Mononuclear cell (primary cell): Measurements from ENCODE around the gene FOXD4L1. TPM values are rescaled to one million over a fixed set of nuclear protein-coding genes. Genes with fewer than 3 reads are reported as not detected.
"Not testable (repeated sequence)": the region's sequence is repeated elsewhere in the genome, so short reads cannot be mapped to it uniquely, and the experiment has no call there.

Source experiments
- H3K27me3 ChIP-seq: 2 replicates; pipeline ENCODE4 v1.6.0; 2011; ENCODE audit warnings: low read length, control low read depth; ENCODE audit not compliant: insufficient read depth
- H3K4me1 ChIP-seq: 2 replicates; pipeline ENCODE4 v1.5.1; 2011; ENCODE audit warnings: mild to moderate bottlenecking, low read length, control low read depth; ENCODE audit not compliant: insufficient read depth
- H3K4me3 ChIP-seq: 2 replicates; pipeline ENCODE4 v1.5.1; 2011; ENCODE audit warnings: mild to moderate bottlenecking, low read length, moderate library complexity
- H3K9me3 ChIP-seq: 2 replicates; pipeline ENCODE4 v1.5.1; 2011; ENCODE audit warnings: low read depth, mild to moderate bottlenecking, control low read depth, low read length
- total RNA-seq: library from RNA; depleted of rRNA; stranded (reverse); fragments of >200 nt; gene quantifications from one replicate; pipeline ENCODE4 v1.2.3, GENCODE V29; 2012

FOXD4L1 gene
- total RNA-seq: 0.10 TPM

- peaks cover 13% of the 10 kb centered on the region for H3K4me1 ChIP-seq
- not testable (repeated sequence) for H3K9me3 ChIP-seq, H3K4me3 ChIP-seq
- H3K27me3 ChIP-seq: peaks cover 11% of the 10 kb centered on the region
Observed at GRCh38 chr2:113498365-113498764, at the start of gene FOXD4L1. Gene FOXD4L1, plus strand, starts transcription at chr2:113498665. Its CDS starts 592 bp downstream, at chr2:113499257.

DNA sequence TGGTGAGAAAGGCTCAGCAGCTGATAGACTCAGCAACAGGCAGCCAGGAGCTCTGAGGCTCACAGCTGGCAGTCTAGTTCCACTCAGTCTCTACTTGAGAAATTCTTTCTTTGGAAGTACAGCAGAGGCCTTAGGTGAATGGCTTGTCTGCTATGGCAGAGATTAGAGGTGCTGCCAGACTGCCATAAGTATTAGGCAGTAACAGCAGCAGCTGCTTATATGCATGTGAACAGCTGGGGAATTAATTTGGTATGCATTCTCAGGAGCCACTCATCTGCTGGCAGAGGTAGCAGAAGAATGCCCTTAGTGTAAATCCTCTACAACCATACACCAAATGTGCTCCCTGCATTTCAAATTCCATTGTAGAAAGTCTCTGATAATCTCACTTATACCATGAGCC is 32.7 kb upstream of the FOXD4L1 start:
- not testable (repeated sequence) for H3K4me3 ChIP-seq, H3K27me3 ChIP-seq, H3K4me1 ChIP-seq, H3K9me3 ChIP-seq

- not testable (repeated sequence) for H3K4me3 ChIP-seq, H3K9me3 ChIP-seq, H3K4me1 ChIP-seq, H3K27me3 ChIP-seq
Observed at GRCh38 chr2:113476688-113477368, 21.6 kb upstream of the FOXD4L1 start.

- not testable (repeated sequence) for H3K4me3 ChIP-seq, H3K9me3 ChIP-seq, H3K27me3 ChIP-seq, H3K4me1 ChIP-seq
Observed at GRCh38 chr2:113496527-113496926, 1.9 kb upstream of the FOXD4L1 start.

DNA sequence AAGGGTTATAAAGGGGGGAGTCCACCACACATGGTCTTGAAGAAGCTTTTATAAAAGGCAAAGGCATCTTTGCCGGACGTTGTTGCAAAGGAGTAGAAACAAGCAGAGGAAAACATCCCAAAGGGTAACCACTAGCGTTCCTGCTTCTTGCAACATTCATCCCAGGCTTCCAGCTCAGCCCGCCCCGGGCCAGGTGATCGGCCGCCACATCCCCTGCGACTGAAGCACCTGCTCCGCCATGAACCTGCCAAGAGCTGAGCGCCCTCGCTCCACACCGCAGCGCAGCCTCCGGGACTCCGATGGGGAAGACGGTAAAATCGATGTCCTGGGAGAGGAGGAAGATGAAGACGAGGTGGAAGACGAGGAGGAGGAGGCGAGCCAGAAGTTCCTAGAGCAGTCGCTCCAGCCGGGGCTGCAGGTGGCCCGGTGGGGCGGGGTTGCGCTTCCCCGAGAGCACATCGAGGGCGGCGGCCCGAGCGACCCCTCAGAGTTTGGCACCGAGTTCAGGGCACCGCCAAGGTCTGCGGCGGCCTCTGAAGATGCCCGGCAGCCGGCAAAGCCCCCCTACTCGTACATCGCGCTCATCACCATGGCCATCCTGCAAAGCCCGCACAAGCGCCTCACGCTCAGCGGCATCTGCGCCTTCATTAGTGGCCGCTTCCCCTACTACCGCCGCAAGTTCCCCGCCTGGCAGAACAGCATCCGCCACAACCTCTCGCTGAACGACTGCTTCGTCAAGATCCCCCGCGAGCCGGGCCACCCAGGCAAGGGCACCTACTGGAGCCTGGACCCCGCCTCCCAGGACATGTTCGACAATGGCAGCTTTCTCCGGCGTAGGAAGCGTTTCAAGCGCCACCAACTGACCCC is 787 bp downstream of the FOXD4L1 start:
- Histone ChIP-seq H3K27me3 (peaks cover 16% of the 10 kb centered on the region), H3K4me1 (peaks cover 20% of the 10 kb centered on the region)
- not testable (repeated sequence) for H3K4me3 ChIP-seq, H3K9me3 ChIP-seq

- H3K9me3 ChIP-seq, H3K4me3 ChIP-seq: not testable (repeated sequence)
- Histone ChIP-seq H3K27me3 (peaks cover 19% of the 10 kb centered on the region), H3K4me1 (peaks cover 20% of the 10 kb centered on the region)
Observed at GRCh38 chr2:113499886-113500722, 1.6 kb downstream of the FOXD4L1 start.

DNA sequence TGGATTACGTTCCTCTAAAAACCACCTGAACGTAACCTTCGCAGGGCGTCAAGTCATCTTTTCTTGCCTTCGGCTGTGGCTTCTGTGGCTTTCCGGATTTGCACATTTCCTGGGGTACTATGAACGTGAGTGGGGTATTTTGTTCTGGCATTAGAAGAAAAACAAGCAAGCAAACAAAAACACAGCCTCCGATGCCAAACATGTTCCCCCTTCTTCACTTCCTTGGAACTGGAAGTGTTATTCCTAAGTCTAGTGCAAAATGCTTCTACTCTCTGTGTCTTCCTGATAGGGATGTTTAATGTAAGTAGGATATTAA is 2.2 kb downstream of the FOXD4L1 start:
- H3K4me3 ChIP-seq, H3K9me3 ChIP-seq: not testable (repeated sequence)
- H3K27me3 ChIP-seq: peaks cover 21% of the 10 kb centered on the region
- H3K4me1 ChIP-seq: peaks cover 20% of the 10 kb centered on the region

- H3K9me3 ChIP-seq: not testable (repeated sequence)
- peaks cover 24% of the 10 kb centered on the region for H3K27me3 ChIP-seq
- H3K4me1 ChIP-seq: peaks cover 20% of the 10 kb centered on the region
- peak overlapping the region; percentile 18 for H3K4me3 ChIP-seq
Observed at GRCh38 chr2:113502216-113503093, 4.0 kb downstream of the FOXD4L1 start.

GRCh38 chr2:113503094-113504042 is 4.9 kb downstream of the FOXD4L1 start:
- peaks cover 28% of the 10 kb centered on the region for H3K27me3 ChIP-seq
- H3K4me3 ChIP-seq: peak overlapping the region; percentile 18
- peaks cover 20% of the 10 kb centered on the region for H3K4me1 ChIP-seq
- not testable (repeated sequence) for H3K9me3 ChIP-seq

DNA sequence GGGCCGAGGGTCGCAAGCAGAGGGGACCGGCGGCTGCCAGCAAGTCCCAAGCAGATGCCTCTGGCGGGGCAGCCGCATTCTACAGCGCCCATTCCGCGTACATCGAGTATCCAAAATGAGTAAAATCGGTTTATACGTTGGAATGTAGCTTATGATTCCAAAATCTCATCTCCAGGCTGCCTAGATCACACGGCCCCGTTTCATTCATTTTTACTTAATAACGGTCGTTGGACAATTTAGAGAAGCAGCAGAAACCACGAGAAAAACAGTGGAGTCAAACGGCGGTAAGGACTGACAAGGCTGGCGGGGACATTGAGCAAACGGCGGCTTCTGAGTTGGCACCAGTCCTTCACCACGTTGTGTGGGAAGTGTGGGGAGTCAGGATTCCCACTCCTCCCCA is 5.6 kb downstream of the FOXD4L1 start:
- not testable (repeated sequence) for H3K4me3 ChIP-seq, H3K9me3 ChIP-seq
- Histone ChIP-seq H3K27me3 (peaks cover 33% of the 10 kb centered on the region), H3K4me1 (peaks cover 20% of the 10 kb centered on the region)

- Histone ChIP-seq H3K4me1 (peaks cover 12% of the 10 kb centered on the region), H3K27me3 (peaks cover 22% of the 10 kb centered on the region)
Observed at GRCh38 chr2:113507394-113508140, 9.1 kb downstream of the FOXD4L1 start.

DNA sequence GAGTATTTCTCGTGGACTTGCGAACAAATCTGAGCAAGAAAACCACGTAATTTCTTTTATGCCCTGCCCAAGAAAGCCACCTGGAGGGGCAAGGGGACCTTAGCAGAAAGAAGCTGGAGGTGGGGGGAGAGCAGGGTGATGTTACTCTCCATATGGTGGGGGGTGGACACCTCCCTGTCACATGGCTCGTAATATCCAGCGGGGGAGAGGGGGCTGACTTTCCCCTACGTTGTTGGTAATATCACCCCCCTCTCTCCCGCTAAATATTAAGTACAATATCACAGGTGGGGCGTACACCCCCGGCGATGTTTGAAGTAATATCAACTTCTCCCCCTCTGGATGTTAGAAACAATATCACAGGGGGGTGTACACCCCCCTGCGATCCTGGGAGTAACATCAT is 9.7 kb downstream of the FOXD4L1 start:
- not testable (repeated sequence) for H3K9me3 ChIP-seq, H3K4me1 ChIP-seq, H3K4me3 ChIP-seq
- peaks cover 22% of the 10 kb centered on the region for H3K27me3 ChIP-seq

More at GRCh38 chr2:113507394-113508140, 9.1 kb downstream of the FOXD4L1 start:
- H3K9me3 ChIP-seq, H3K4me3 ChIP-seq: not testable (repeated sequence)

DNA sequence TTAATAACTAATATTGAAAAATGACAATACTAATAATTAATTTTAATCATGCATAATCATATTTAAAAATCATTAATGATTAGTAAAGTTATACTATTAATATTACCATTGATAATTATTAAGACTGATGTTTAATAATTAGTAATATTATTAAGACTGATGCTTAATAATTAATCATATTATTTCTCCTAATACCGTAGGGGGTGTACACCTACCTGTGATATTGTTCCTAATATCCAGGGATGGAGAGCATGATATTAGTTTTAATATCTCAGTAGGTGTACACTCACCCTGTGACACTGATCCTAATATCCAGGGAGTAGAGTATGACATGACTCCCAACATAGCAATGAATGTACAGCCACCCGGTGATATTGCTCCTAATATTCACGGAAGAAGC is 12.4 kb downstream of the FOXD4L1 start:
- H3K27me3 ChIP-seq: peaks cover 12% of the 10 kb centered on the region
- H3K4me1 ChIP-seq, H3K4me3 ChIP-seq, H3K9me3 ChIP-seq: not testable (repeated sequence)
